SH-SY5Y (cell line): ENCODE measurements around the gene HYAL1.

Experiments
- GATA2 ChIP-seq: IDR thresholded peaks from 2 replicates; pipeline ENCODE4 v1.6.1; 2011; ENCODE audit warnings: mild to moderate bottlenecking, low read depth, low read length
- GATA3 ChIP-seq: IDR thresholded peaks from 2 replicates; pipeline ENCODE4 v1.6.1; 2011; ENCODE audit warnings: low read depth, mild to moderate bottlenecking, low read length, moderate library complexity

- TF ChIP-seq GATA3 (no peak), GATA2 (no peak)
Measured at GRCh38 chr3:50254577-50255250, 48.7 kb downstream of the HYAL1 start.
